Stimulated activated CD8-positive, alpha-beta memory T cell treated with anti-CD3 and anti-CD28 coated beads, Interleukin-15, amount 100 ng/mL, for 48 hours (primary cell): ENCODE results near the gene PCYT2.
"Not testable (repeated sequence)": the region's sequence is repeated elsewhere in the genome, so short reads cannot be mapped to it uniquely, and the experiment has no call there.

Experiments
- DNase-seq, 2 donors: peaks; one replicate each; pipeline ENCODE4 v3.0.0-alpha.2; 2020; ENCODE audit warnings: low read depth in 2 of 2

PCYT2 gene

GRCh38 chr17:81911277-81911961, at the start of gene PCYT2:
Gene PCYT2 (minus strand): TSS chr17:81911399. CDS start chr17:81911355, 44 bp downstream.
- peak; percentile 85 to 89 for DNase-seq

- DNase-seq = no peak
Measured at GRCh38 chr17:81960130-81960958, 49.1 kb upstream of the PCYT2 start.

- DNase-seq = peak; percentile 55 to 57
Measured at GRCh38 chr17:81959362-81960129, 48.3 kb upstream of the PCYT2 start.

- DNase-seq = no peak
Measured at GRCh38 chr17:81958633-81959342, 47.6 kb upstream of the PCYT2 start.

- DNase-seq = no peak
Measured at GRCh38 chr17:81957691-81958432, 46.7 kb upstream of the PCYT2 start.

GRCh38 chr17:81956607-81957589, 45.7 kb upstream of the PCYT2 start:
- no peak for DNase-seq

- DNase-seq = no peak
Measured at GRCh38 chr17:81955756-81956544, 44.8 kb upstream of the PCYT2 start.

GRCh38 chr17:81955058-81955681, 44.0 kb upstream of the PCYT2 start:
- DNase-seq = no peak

GRCh38 chr17:81954131-81955057, 43.2 kb upstream of the PCYT2 start:
- DNase-seq = no peak

- not testable (repeated sequence) for DNase-seq
Measured at GRCh38 chr17:81953443-81953842, 42.2 kb upstream of the PCYT2 start.

GRCh38 chr17:81952792-81953228, 41.6 kb upstream of the PCYT2 start:
- no peak for DNase-seq

GRCh38 chr17:81951785-81952684, 40.8 kb upstream of the PCYT2 start:
- DNase-seq = no peak

- DNase-seq = no peak
Measured at GRCh38 chr17:81950501-81950900, 39.3 kb upstream of the PCYT2 start.

GRCh38 chr17:81948635-81949378, 37.6 kb upstream of the PCYT2 start:
- no peak for DNase-seq

GRCh38 chr17:81947189-81947588, 36.0 kb upstream of the PCYT2 start, which contains the start of gene MYADML2:
Gene MYADML2 (minus strand): TSS chr17:81947233. CDS start chr17:81941741, 5,492 bp downstream.
- DNase-seq = no peak
